GM19035 (cell line): Measurements from ENCODE around the gene TP73.

Source experiments
- ATAC-seq: cut with Tn5 transposase; IDR thresholded peaks from one replicate; pipeline ENCODE4 v1.9.1; 2021; ENCODE audit not compliant: unreplicated experiment

TP73 gene

GRCh38 chr1:3670823-3671265, 18.5 kb downstream of the TP73 start:
- no peak for ATAC-seq

GRCh38 chr1:3671371-3672180, 19.3 kb downstream of the TP73 start:
- ATAC-seq = no peak

GRCh38 chr1:3672231-3672970, 20.1 kb downstream of the TP73 start:
- no peak for ATAC-seq

DNA sequence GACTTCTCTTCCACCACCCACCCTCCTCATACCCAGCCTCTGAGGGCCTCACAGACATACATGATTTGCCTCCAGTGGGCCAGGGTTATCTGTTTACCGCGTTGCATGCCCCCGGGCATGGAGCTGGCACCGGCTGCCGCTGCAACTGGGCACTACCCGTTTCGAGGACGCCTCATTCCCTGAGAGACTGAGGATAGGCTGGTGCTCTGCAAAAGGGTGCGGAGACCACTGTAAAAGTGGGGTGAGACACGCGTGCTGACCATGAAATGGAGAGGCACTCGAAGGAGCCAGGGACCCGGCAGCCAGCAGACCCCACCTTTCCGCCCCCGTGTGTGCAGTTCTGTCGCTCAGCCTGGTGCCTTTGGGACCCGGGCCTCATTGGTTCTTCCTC, 20.6 kb downstream of the TP73 start:
- no peak for ATAC-seq

DNA sequence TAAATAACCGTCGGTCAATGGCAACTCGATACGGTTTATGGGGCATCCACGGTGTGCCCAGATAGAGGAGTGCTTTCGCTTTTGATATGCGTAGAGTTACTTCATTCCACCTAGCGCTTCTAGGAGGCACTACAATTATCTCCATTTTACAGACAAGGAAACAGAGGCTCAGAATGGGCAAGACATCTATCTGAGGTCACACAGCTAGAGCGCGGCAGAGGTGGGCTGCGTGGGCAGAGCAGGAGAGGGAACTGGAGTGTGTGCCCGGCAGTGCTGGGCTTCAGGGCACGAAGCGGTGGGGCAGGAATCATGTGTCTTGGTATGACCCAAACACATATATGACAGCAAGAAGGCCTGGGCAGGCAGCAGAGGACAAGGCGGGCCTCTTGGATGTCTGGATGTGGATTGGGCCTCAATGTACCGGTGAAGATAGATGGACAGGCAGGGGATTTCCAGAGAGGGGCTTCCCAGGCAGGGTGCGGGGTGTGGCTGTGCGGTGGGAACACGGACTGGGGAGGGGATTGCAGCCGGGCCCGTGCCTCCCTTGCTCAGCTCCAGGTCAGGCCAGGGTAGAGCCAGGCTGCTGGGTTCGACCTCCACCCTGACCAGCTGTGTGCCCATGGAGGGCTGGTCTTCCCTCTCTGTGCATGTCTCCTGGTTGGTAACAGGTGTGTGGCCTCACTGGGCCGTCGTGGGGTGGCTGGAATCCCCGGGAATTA, 21.2 kb downstream of the TP73 start:
- no peak for ATAC-seq

DNA sequence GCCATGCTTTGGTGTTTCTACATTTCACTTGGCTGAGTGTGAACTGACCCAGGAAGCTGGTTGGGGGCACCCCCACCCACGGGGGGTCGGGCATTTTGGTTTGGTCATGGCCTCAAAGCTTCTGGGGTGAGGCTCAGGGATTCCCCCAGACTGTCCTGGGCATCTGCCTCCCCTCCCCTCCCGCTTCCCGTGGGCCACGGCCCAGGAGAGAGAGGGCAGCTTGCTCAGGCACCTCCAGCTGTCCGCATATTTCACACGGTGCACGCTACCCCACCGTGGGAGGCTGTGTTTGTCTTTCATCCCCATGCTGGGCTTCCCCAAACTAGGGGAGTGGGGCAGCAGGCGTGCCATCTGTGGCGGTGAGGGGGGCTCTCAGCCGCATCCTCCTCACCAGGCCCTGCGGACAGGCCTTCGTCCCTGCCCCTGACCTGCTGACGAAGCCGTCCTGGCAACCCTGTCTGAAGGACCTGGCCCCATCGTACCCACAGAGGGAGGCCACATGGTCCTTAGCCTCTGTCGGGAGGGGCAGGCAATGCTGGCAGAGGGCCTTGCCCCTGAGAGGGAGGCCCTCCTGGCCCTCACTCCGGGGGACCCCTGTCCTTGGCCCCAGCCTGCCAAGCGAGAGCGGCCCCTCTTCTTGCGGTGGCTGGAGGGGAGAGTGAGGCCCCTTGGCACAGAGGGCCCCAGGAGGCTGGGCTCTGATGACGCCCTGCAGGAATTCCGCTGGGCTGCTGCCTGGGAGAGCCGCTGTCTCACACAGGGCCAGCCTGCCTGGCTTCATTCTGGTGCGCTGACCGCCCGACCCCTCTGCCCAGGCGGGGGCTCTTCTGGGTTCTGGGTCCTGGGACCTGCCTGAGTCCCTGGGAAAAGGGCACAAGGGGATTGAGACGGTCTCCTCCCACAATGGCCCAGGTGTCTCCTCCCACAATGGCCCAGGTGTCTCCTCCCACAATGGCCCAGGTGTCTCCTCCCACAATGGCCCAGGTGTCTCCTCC, 22.1 kb downstream of the TP73 start:
- no peak for ATAC-seq

- no peak for ATAC-seq
These were observed 23.1 kb downstream of the TP73 start for GRCh38 chr1:3675436-3675835.

DNA sequence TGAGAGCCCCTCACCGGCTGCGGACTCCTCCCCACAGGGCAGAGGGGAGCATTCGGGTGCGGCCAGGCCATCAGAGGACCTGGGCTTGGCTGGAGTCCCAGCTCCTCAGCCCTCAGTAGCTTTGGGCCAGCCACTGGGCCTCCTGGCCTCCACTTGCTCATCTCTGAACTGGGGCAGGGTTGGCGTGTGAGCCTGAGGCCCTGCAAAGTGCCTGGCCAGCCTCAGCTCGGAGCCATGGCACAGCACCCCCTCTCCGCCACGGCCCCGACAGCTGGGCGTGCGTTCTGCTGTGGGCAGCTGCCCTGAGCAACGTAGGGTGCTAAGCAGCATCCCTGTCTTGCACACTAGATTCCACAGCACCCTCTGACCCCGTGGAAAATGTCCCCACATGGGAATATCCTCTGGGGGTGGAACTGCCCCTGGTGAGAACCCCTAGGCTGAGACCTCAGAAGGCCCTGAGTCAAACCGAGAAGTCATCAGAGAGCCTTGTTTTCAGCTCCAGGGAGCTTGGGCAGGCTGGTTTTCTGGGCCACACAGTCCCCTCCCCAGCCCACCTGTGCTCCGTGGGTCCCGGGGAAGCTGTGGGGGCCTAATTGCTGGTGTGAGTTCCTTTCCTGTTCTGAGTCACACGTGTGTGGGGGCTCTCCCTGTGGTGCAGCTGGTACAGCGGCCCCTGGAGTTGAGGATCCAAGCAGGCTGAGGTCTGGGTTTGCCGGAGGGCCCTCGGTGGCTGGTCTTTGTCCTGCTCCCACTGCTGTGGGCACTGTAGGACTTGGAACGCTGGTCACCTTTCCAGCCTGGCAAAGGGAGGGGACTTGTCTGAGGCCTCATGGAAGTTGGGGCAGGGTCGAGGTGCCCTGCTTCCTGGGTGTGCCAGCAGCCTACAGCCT, 24.5 kb downstream of the TP73 start:
- ATAC-seq = peak; percentile 60

- ATAC-seq = peak; percentile 5
These were observed 25.2 kb downstream of the TP73 start for GRCh38 chr1:3677484-3677883.

GRCh38 chr1:3678361-3679097, 26.2 kb downstream of the TP73 start:
- no peak for ATAC-seq

- no peak for ATAC-seq
These were observed 26.8 kb downstream of the TP73 start for GRCh38 chr1:3679098-3679555.

GRCh38 chr1:3679799-3680453, 27.6 kb downstream of the TP73 start:
- ATAC-seq = no peak

- ATAC-seq = no peak
These were observed 28.3 kb downstream of the TP73 start for GRCh38 chr1:3680488-3681230.

- no peak for ATAC-seq
These were observed 29.0 kb downstream of the TP73 start for GRCh38 chr1:3681231-3681897.

- ATAC-seq = no peak
These were observed 29.8 kb downstream of the TP73 start for GRCh38 chr1:3681898-3682806.

- ATAC-seq = no peak
These were observed 30.9 kb downstream of the TP73 start for GRCh38 chr1:3683197-3683596.
